IMR-90 (cell line): ENCODE data around the gene AUNIP. TPM values are rescaled to one million over a fixed set of nuclear protein-coding genes. Genes with fewer than 3 reads are reported as not detected.
A peak's percentile ranks its signal among the peaks of the same experiment; 100 is the strongest.

Experiments used
- ATAC-seq: fragments of 200-7000 bp; cut with Tn5 transposase; 2 replicates; pipeline ENCODE4 v1.9.1; 2020; ENCODE audit warnings: low read depth, mild to moderate bottlenecking, moderate library complexity
- BruUV-seq: library from RNA; stranded (reverse); fragments of 400-500 nt; replicated peaks from 2 replicates; lab custom pipeline; 2021; lab: Mats Ljungman, UMichigan
- CTCF ChIA-PET: fragments of 300-600 bp; formaldehyde crosslinking; extraction: SDS; loops from one replicate; lab custom pipeline; 2021; ENCODE audit warnings: antibody characterized with exemption; lab: Yijun Ruan, JAX
- POLR2A ChIA-PET: fragments of 300-600 bp; sonication (Branson Sonifier 250); formaldehyde crosslinking; loops from one replicate; lab custom pipeline; 2022; ENCODE audit warnings: antibody characterized with exemption; ENCODE audit not compliant: unreplicated experiment; lab: Charles Lee
- DNase-seq: peaks from one replicate; pipeline ENCODE4 v3.0.0; 2013
- H2AFZ ChIP-seq: replicated peaks from 2 replicates; pipeline ENCODE3; 2013; ENCODE audit warnings: low read length, mild to moderate bottlenecking; ENCODE audit not compliant: poor library complexity
- H2AK5ac ChIP-seq: 2 replicates; pipeline ENCODE4 v1.6.1; 2013; ENCODE audit warnings: low read depth, low read length, inconsistent platforms
- H2AK9ac ChIP-seq: replicated peaks from 2 replicates; pipeline ENCODE3; 2013; ENCODE audit warnings: mild to moderate bottlenecking, low read depth, low read length, moderate library complexity; ENCODE audit not compliant: poor library complexity
- H2BK120ac ChIP-seq: 2 replicates; pipeline ENCODE4 v1.6.1; 2013; ENCODE audit warnings: low read depth, low read length, inconsistent platforms
- H2BK15ac ChIP-seq: 3 replicates; pipeline ENCODE4 v1.6.1; 2013; ENCODE audit warnings: low read depth, low read length, inconsistent platforms
- H2BK20ac ChIP-seq: 2 replicates; pipeline ENCODE4 v1.6.1; 2013; ENCODE audit warnings: low read depth, mild to moderate bottlenecking, inconsistent platforms, low read length, moderate library complexity
- H2BK5ac ChIP-seq: 2 replicates; pipeline ENCODE4 v1.6.1; 2013; ENCODE audit warnings: mild to moderate bottlenecking, low read depth, low read length, inconsistent platforms; ENCODE audit not compliant: poor library complexity, severe bottlenecking
- H3K14ac ChIP-seq: replicated peaks from 2 replicates; pipeline ENCODE4 v1.6.1; 2013; ENCODE audit warnings: low read depth, low read length, inconsistent platforms
- H3K18ac ChIP-seq: 2 replicates; pipeline ENCODE4 v1.6.1; 2013; ENCODE audit warnings: low read depth, low read length, control low read depth
- H3K23ac ChIP-seq: 2 replicates; pipeline ENCODE4 v1.6.1; 2013; ENCODE audit warnings: low read depth, low read length, inconsistent platforms
- H3K27ac ChIP-seq: 2 replicates; pipeline ENCODE4 v1.5.1; 2013; ENCODE audit warnings: mild to moderate bottlenecking, control low read depth, low read length; ENCODE audit not compliant: insufficient read depth
- H3K27me3 ChIP-seq: 2 replicates; pipeline ENCODE4 v1.6.1; 2013; ENCODE audit warnings: low read length; ENCODE audit not compliant: control insufficient read depth, insufficient read depth
- H3K36me3 ChIP-seq: 2 replicates; pipeline ENCODE4 v1.6.1; 2013; ENCODE audit warnings: low read length, mixed read lengths; ENCODE audit not compliant: control insufficient read depth, insufficient read depth
- H3K4ac ChIP-seq: 2 replicates; pipeline ENCODE4 v1.6.1; 2013; ENCODE audit warnings: low read depth, low read length, inconsistent platforms
- H3K4me1 ChIP-seq: 2 replicates; pipeline ENCODE4 v1.6.1; 2013; ENCODE audit warnings: low read length, mixed read lengths; ENCODE audit not compliant: control insufficient read depth, insufficient read depth
- H3K4me2 ChIP-seq: 2 replicates; pipeline ENCODE4 v1.6.1; 2013; ENCODE audit warnings: low read depth, mild to moderate bottlenecking, control low read depth, low read length, moderate library complexity
- H3K4me3 ChIP-seq: 2 replicates; pipeline ENCODE4 v1.5.1; 2013; ENCODE audit warnings: low read depth, mild to moderate bottlenecking, control low read depth, low read length, moderate library complexity; ENCODE audit not compliant: insufficient read depth
- H3K56ac ChIP-seq: 2 replicates; pipeline ENCODE4 v1.6.1; 2013; ENCODE audit warnings: low read length, inconsistent platforms; ENCODE audit not compliant: insufficient read depth; ENCODE audit errors: extremely low read depth
- H3K79me1 ChIP-seq, 2 experiments: 2 replicates each; pipeline ENCODE4 v1.6.1; 2013; ENCODE audit warnings: low read length in 2 of 2, inconsistent platforms in 1 of 2, low read depth in 1 of 2
- H3K9ac ChIP-seq: 2 replicates; pipeline ENCODE4 v1.6.1; 2013; ENCODE audit warnings: low read depth, low read length, control low read depth
- H3K9me1 ChIP-seq: 2 replicates; pipeline ENCODE4 v1.6.1; 2013; ENCODE audit warnings: low read length, inconsistent platforms; ENCODE audit not compliant: insufficient read depth
- H3K9me3 ChIP-seq: 2 replicates; pipeline ENCODE4 v1.6.1; 2013; ENCODE audit warnings: low read length; ENCODE audit not compliant: control insufficient read depth, insufficient read depth
- H4K20me1 ChIP-seq: 2 replicates; pipeline ENCODE4 v1.6.1; 2013; ENCODE audit warnings: low read length, inconsistent platforms; ENCODE audit not compliant: insufficient read depth
- H4K5ac ChIP-seq: 2 replicates; pipeline ENCODE4 v1.6.1; 2013; ENCODE audit warnings: mild to moderate bottlenecking, low read depth, low read length, control low read depth
- H4K8ac ChIP-seq, 2 experiments: 2 replicates each; pipeline ENCODE4 v1.6.1; 2013; ENCODE audit warnings: low read depth in 2 of 2, low read length in 2 of 2, control low read depth in 1 of 2, inconsistent platforms in 1 of 2
- H4K91ac ChIP-seq: 2 replicates; pipeline ENCODE4 v1.6.1; 2013; ENCODE audit warnings: low read depth, low read length, inconsistent platforms; ENCODE audit not compliant: insufficient read depth
- CHD1 ChIP-seq: IDR thresholded peaks from 2 replicates; pipeline ENCODE4 v1.6.1; 2012; ENCODE audit warnings: low read depth, low read length, improper control_type of control experiment
- MAZ ChIP-seq: IDR thresholded peaks from 2 replicates; pipeline ENCODE4 v1.6.1; 2012; ENCODE audit warnings: low read depth, mild to moderate bottlenecking, low read length, improper control_type of control experiment, moderate library complexity, borderline replicate concordance
- POLR2A ChIP-seq: IDR thresholded peaks from 2 replicates; pipeline ENCODE4 v1.6.1; 2012; ENCODE audit warnings: mild to moderate bottlenecking, low read depth, low read length
- RAD21 ChIP-seq: IDR thresholded peaks from 2 replicates; pipeline ENCODE4 v1.6.1; 2012; ENCODE audit warnings: low read length, improper control_type of control experiment
- WGBS, 2 experiments: methylation state at CpG; one replicate each; pipeline versions ENCODE4 v1.1.5 to v1.1.7; 2013; ENCODE audit warnings: missing lambda C conversion rate in 2 of 2; ENCODE audit not compliant: insufficient read length in 1 of 2; ENCODE audit errors: extremely low coverage in 2 of 2; 5-methylcytosine and 5-hydroxymethylcytosine counted together
- dilution Hi-C: fragments of 300-500 bp; cut with HindIII; formaldehyde crosslinking; loops from one replicate; pipeline ENCODE4 v1.14.3; 2018; ENCODE audit warnings: low sequenced_read_pairs; ENCODE audit not compliant: unreplicated experiment
- in situ Hi-C: fragments of 300-500 bp; cut with MboI; formaldehyde crosslinking; loops from 3 replicates; pipeline ENCODE4 v1.14.3; 2019; ENCODE audit warnings: low sequenced_read_pairs, inconsistent platforms, mixed read lengths
- intact Hi-C: fragments of 100-400 bp; cut with micrococcal nuclease; formaldehyde crosslinking; loops from 2 replicates; pipeline ENCODE4 v1.10.0; 2022
- polyA plus RNA-seq, 3 experiments: library from polyadenylated mRNA; depleted of rRNA; stranded (reverse); fragments of >200 nt; gene quantifications; 2 replicates each; pipeline ENCODE4 v1.2.3, GENCODE V29; 2012; ENCODE audit warnings: low replicate concordance in 1 of 3
- total RNA-seq: library from RNA; depleted of rRNA; stranded (reverse); fragments of >200 nt; gene quantifications from 2 replicates; pipeline ENCODE4 v1.2.3, GENCODE V29; 2012

Gene AUNIP
- total and polyA plus RNA-seq, 2 of the 4 experiments (the other 2 are of a cell fraction) = 2.4 to 5.0 TPM

GRCh38 chr1:25819491-25820246, 39.6 kb downstream of the AUNIP start, which contains the start of gene MTFR1L:
Gene MTFR1L, plus strand, starts transcription at chr1:25819954. Its CDS starts 3,151 bp downstream, at chr1:25823105.
- peak within 1 kb of the TSS; percentile 89 for H3K4ac ChIP-seq
- no peak within 1 kb of the TSS; the same call in 2 of the 3 replicates for H2BK15ac ChIP-seq
- no TSS peak for BruUV-seq
- in situ Hi-C loops = loop anchor here (10.0 to 25.0 kb wide), 3 partner anchors 175 to 582 kb away; partner anchors contain the start of genes PAFAH2, RHCE, RSRP1 and SYF2
- H3K27me3 ChIP-seq = no peaks in the 10 kb centered on the region
- H4K5ac ChIP-seq = peak within 1 kb of the TSS; percentile 80
- H3K56ac ChIP-seq = peak within 1 kb of the TSS; percentile 75
- peaks cover 20 to 67% of the 10 kb centered on the region in 2 experiments for H3K79me1 ChIP-seq
- peaks cover 16% of the 10 kb centered on the region for H3K4me1 ChIP-seq
- peak within 1 kb of the TSS; percentile 90 for H2AK9ac ChIP-seq
- no peaks in the 10 kb centered on the region for H3K9me3 ChIP-seq
- dilution Hi-C loops = no loop called here
- H2BK20ac ChIP-seq = 0 out of 2 replicates have a peak within 1 kb of the TSS, but pooled peaks have one; percentile 11
- peak within 1 kb of the TSS; percentile 90 for H3K4me3 ChIP-seq
- H2BK120ac ChIP-seq = peak within 1 kb of the TSS; percentile 69
- ATAC-seq = peak; percentile 89
- 4% methylated on average over 20 of the region's 64 CpGs; no CpG with 5 or more reads in 1 of the 2 experiments for WGBS, 2 experiments
- TF ChIP-seq MAZ (peak; percentile 65; the same call in 1 of the 2 replicates), RAD21 (no peak), POLR2A (peak; percentile 66; the same call in 1 of the 2 replicates), CHD1 (no peak)
- H4K91ac ChIP-seq = peak within 1 kb of the TSS; percentile 92
- peaks cover 19% of the 10 kb centered on the region for H3K36me3 ChIP-seq
- H3K14ac ChIP-seq = peak within 1 kb of the TSS; percentile 75
- peak within 1 kb of the TSS; percentile 89 for H3K4me2 ChIP-seq
- peak within 1 kb of the TSS; percentile 96 for H2AFZ ChIP-seq
- ChIA-PET CTCF (interaction anchor here (0.7 to 1.4 kb wide), 2 partner anchors 76 kb away, joined by 3 read pairs; no protein-coding TSS in a partner anchor), POLR2A (interaction anchor here (0.6 kb wide), 2 partner anchors 45 to 262 kb away, joined by 3 to 4 read pairs; no protein-coding TSS in a partner anchor)
- H3K27ac ChIP-seq = peak within 1 kb of the TSS; percentile 96
- peak within 1 kb of the TSS; percentile 92 for H3K9ac ChIP-seq
- peak within 1 kb of the TSS; percentile 78 for H3K18ac ChIP-seq
- peaks cover 18% of the 10 kb centered on the region for H3K9me1 ChIP-seq
- H3K23ac ChIP-seq = peak within 1 kb of the TSS; percentile 69
- H4K8ac ChIP-seq = peak within 1 kb of the TSS; percentile 77 to 99
- peak within 1 kb of the TSS; percentile 85 for H2AK5ac ChIP-seq
- H2BK5ac ChIP-seq = peak within 1 kb of the TSS; percentile 87
- H4K20me1 ChIP-seq = peaks cover 22% of the 10 kb centered on the region; the same call in 1 of the 2 replicates
- intact Hi-C loops = loop anchor here (1.0 to 10.0 kb wide), 3 partner anchors 78 to 575 kb away; partner anchors contain the start of genes PAFAH2 and RSRP1
- peak; percentile 55 for DNase-seq
